GM12892 (cell line): ENCODE measurements around the gene CLN6.
"Not testable (repeated sequence)": the region's sequence is repeated elsewhere in the genome, so short reads cannot be mapped to it uniquely, and the experiment has no call there.

ENCODE experiments used
- POLR2A ChIP-seq: IDR thresholded peaks from 2 replicates; pipeline ENCODE4 v1.6.1; 2011; ENCODE audit warnings: low read depth, low read length, control low read depth
- POLR2AphosphoS5 ChIP-seq: IDR thresholded peaks from 2 replicates; pipeline ENCODE4 v1.6.1; 2011; ENCODE audit warnings: low read depth, low read length, control low read depth
- TAF1 ChIP-seq: IDR thresholded peaks from 2 replicates; pipeline ENCODE4 v1.6.1; 2011; ENCODE audit warnings: low read depth, mild to moderate bottlenecking, control low read depth, low read length, borderline replicate concordance

DNA sequence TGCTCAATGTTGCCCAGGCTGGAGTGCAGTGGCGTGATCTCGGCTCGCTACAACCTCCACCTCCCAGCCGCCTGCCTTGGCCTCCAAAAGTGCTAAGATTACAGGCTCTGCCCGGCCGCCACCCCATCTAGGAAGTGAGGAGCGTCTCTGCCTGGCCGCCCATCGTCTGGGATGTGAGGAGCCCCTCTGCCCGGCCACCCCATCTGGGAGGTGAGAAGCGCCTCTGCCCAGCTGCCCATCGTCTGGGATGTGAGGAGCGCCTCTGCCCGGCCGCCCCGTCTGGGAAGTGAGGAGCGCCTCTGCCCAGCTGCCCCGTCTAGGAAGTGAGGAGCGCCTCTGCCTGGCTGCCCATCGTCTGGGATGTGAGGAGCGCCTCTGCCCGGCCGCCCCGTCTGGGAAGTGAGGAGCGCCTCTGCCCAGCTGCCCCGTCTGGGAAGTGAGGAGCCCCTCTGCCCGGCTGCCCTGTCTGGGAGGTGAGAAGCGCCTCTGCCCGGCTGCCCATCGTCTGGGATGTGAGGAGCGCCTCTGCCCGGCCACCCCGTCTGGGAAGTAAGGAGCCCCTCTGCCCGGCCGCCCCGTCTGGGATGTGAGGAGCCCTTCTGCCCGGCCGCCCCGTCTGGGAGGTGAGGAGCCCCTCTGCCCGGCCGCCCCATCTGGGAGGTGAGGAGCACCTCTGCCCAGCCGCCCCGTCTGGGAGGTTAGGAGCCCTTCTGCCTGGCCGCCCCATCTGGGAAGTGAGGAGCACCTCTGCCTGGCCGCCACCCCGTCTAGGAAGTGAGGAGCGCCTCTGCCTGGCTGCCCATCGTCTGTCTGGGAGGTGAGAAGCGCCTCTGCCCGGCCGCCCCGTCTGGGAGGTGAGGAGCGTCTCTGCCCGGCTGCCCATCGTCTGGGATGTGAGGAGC lies 7.7 kb downstream of the CLN6 start:
- not testable (repeated sequence) for TF ChIP-seq POLR2AphosphoS5, POLR2A, TAF1
